Measurements from ENCODE around the gene PRKN. TPM values are rescaled to one million over a fixed set of nuclear protein-coding genes. Genes with fewer than 3 reads are reported as not detected.

Gene PRKN
- total RNA-seq, 1 experiment from 2014 or later = 0.34 TPM

DNA sequence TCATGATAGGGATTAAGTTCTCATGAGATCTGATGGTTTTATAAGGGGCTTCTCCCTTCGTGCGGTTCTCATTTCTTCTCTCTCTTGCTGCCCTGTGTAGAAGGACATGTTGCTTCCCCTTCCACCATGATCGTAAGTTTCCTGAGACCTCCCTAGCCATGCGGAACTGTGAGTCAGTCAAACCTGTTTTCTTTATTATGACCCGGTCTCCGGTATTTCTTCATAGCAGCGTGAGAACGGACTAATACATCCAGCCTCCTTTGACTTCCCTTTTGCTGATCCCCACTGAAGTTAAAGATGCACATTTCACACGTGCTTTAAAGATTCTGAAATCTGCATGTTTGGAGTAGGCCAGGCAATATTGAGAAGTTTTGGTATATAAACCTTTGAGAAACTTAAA lies 543.1 kb downstream of the PRKN start:
- CTCF ChIA-PET = no interaction called here
- intact Hi-C loops (cut with micrococcal nuclease; ENCODE audit: unreplicated experiment) = no loop called here
- BruUV-seq (replicated peaks) = no TSS peak
- H3K36me3 Mint-ChIP-seq (ENCODE audit: insufficient read depth, unreplicated experiment) = no peaks in the 10 kb centered on the region
- H3K4me3 Mint-ChIP-seq (ENCODE audit: unreplicated experiment) = no peak overlapping the region
- no peaks in the 10 kb centered on the region for H3K4me1 Mint-ChIP-seq (ENCODE audit: low read depth, unreplicated experiment)
- POLR2A ChIA-PET = no interaction called here
- no peaks in the 10 kb centered on the region for H3K9me3 ChIP-seq
- DNase-seq = no peak
- H3K27me3 Mint-ChIP-seq (ENCODE audit: insufficient read depth, unreplicated experiment) = peaks cover 9% of the 10 kb centered on the region
- no peaks in the 10 kb centered on the region for H3K4me1 ChIP-seq
- H3K36me3 ChIP-seq (ENCODE audit: control insufficient read depth, insufficient read depth, low read length) = no peaks in the 10 kb centered on the region
- TF ChIP-seq, protein P1, sequence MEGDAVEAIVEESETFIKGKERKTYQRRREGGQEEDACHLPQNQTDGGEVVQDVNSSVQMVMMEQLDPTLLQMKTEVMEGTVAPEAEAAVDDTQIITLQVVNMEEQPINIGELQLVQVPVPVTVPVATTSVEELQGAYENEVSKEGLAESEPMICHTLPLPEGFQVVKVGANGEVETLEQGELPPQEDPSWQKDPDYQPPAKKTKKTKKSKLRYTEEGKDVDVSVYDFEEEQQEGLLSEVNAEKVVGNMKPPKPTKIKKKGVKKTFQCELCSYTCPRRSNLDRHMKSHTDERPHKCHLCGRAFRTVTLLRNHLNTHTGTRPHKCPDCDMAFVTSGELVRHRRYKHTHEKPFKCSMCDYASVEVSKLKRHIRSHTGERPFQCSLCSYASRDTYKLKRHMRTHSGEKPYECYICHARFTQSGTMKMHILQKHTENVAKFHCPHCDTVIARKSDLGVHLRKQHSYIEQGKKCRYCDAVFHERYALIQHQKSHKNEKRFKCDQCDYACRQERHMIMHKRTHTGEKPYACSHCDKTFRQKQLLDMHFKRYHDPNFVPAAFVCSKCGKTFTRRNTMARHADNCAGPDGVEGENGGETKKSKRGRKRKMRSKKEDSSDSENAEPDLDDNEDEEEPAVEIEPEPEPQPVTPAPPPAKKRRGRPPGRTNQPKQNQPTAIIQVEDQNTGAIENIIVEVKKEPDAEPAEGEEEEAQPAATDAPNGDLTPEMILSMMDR (IDR thresholded peaks at IDR 0.05; ENCODE audit: insufficient read depth in 1 of 2, low read depth in 1 of 2, low read length in 1 of 2, severe bottlenecking in 1 of 2, unreplicated experiment in 1 of 2) = no peak
- H3K27ac Mint-ChIP-seq (ENCODE audit: unreplicated experiment) = no peak overlapping the region
- H3K27me3 ChIP-seq (replicated peaks; ENCODE audit: control insufficient read depth, insufficient read depth, low read length) = no peaks in the 10 kb centered on the region; the same call in 1 of the 2 replicates
- H3K4me3 ChIP-seq (ENCODE audit: low read depth, low read length) = no peak overlapping the region
- H3K9me3 Mint-ChIP-seq (ENCODE audit: unreplicated experiment) = no peaks in the 10 kb centered on the region

DNA sequence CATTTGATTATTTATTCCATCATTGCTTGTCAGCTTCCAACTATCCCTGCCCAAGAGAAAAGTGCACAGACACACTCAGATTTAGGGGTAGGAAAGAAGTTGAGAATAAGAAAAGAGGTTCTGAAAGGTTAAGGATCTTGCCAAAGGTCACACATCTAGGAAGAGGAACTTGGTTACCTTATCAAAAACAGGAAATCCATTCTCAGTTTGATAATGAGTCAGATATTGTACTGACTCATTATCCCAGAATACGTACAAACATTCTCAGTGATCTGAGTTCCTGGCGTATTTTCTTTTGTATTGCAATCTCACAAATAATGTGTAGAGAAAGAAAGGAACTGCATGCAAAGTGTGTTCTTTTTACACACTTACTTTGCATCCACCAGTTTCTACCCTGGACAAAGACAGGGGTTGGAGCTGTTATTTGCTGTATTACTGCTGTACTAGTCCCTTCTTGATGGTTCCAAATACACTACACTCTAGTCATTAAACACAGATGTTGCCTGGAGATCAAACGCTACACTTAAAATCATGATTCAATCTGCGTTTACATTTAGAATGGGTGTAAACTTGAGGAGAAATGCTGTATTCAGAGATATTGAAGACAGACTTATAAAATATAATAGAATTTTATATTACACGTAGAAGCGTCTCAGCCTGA lies 545.7 kb downstream of the PRKN start:
- TF ChIP-seq, protein P1 (IDR thresholded peaks at IDR 0.05; ENCODE audit: insufficient read depth in 1 of 2, low read depth in 1 of 2, low read length in 1 of 2, severe bottlenecking in 1 of 2, unreplicated experiment in 1 of 2) = no peak
- Mint-ChIP-seq H3K4me3 (ENCODE audit: unreplicated experiment) (no peak overlapping the region), H3K9me3 (ENCODE audit: unreplicated experiment) (no peaks in the 10 kb centered on the region), H3K27ac (ENCODE audit: unreplicated experiment) (no peak overlapping the region), H3K27me3 (ENCODE audit: insufficient read depth, unreplicated experiment) (peaks cover 6% of the 10 kb centered on the region), H3K36me3 (ENCODE audit: insufficient read depth, unreplicated experiment) (no peaks in the 10 kb centered on the region), H3K4me1 (ENCODE audit: low read depth, unreplicated experiment) (no peaks in the 10 kb centered on the region)
- no TSS peak for BruUV-seq (replicated peaks)
- no peak for DNase-seq
- intact Hi-C loops (cut with micrococcal nuclease; ENCODE audit: unreplicated experiment) = no loop called here
- Histone ChIP-seq H3K4me3 (ENCODE audit: low read depth, low read length) (no peak overlapping the region), H3K9me3 (no peaks in the 10 kb centered on the region), H3K27me3 (replicated peaks; ENCODE audit: control insufficient read depth, insufficient read depth, low read length) (no peaks in the 10 kb centered on the region; the same call in 1 of the 2 replicates), H3K4me1 (no peaks in the 10 kb centered on the region), H3K36me3 (ENCODE audit: control insufficient read depth, insufficient read depth, low read length) (no peaks in the 10 kb centered on the region)
- POLR2A ChIA-PET = no interaction called here
- CTCF ChIA-PET = no interaction called here

DNA sequence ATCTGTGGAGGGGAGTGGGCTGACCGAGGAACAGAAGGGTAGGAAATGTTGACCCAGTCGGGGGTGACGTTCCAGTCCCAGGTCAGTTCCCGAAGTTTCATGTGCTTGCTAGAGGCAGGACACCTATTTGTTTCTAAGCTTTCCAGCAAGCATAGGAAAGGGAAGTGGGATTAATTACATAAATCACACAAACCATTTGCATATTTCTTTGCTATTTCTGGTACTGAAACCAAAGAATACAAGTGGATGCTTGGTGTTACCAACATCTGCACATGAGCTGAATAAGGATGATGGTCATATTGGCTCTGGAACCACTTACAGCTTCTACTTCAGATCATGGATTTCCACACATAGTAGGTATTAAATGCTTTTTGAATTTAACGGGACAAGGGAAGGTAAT lies 546.5 kb downstream of the PRKN start:
- Histone ChIP-seq H3K9me3 (no peaks in the 10 kb centered on the region), H3K4me3 (ENCODE audit: low read depth, low read length) (no peak overlapping the region), H3K36me3 (ENCODE audit: control insufficient read depth, insufficient read depth, low read length) (no peaks in the 10 kb centered on the region), H3K27me3 (replicated peaks; ENCODE audit: control insufficient read depth, insufficient read depth, low read length) (no peaks in the 10 kb centered on the region; the same call in 1 of the 2 replicates), H3K4me1 (no peaks in the 10 kb centered on the region)
- Mint-ChIP-seq H3K9me3 (ENCODE audit: unreplicated experiment) (no peaks in the 10 kb centered on the region), H3K4me3 (ENCODE audit: unreplicated experiment) (no peak overlapping the region), H3K27me3 (ENCODE audit: insufficient read depth, unreplicated experiment) (peaks cover 6% of the 10 kb centered on the region), H3K36me3 (ENCODE audit: insufficient read depth, unreplicated experiment) (no peaks in the 10 kb centered on the region), H3K4me1 (ENCODE audit: low read depth, unreplicated experiment) (no peaks in the 10 kb centered on the region), H3K27ac (ENCODE audit: unreplicated experiment) (no peak overlapping the region)
- intact Hi-C loops (cut with micrococcal nuclease; ENCODE audit: unreplicated experiment) = no loop called here
- DNase-seq = no peak
- no TSS peak for BruUV-seq (replicated peaks)
- TF ChIP-seq, protein P1 (IDR thresholded peaks at IDR 0.05; ENCODE audit: insufficient read depth in 1 of 2, low read depth in 1 of 2, low read length in 1 of 2, severe bottlenecking in 1 of 2, unreplicated experiment in 1 of 2) = no peak
- CTCF ChIA-PET = no interaction called here
- POLR2A ChIA-PET = no interaction called here
